Activated CD8-positive, alpha-beta memory T cell treated with anti-CD3 and anti-CD28 coated beads, Interleukin-2, amount 50 U/mL, for 24 hours (primary cell): ENCODE results near the gene URB2.
"Not testable (repeated sequence)": the region's sequence is repeated elsewhere in the genome, so short reads cannot be mapped to it uniquely, and the experiment has no call there.

Experiments used
- DNase-seq: peaks from one replicate; pipeline ENCODE4 v3.0.0-alpha.2; 2020; ENCODE audit errors: extremely low read depth

URB2 gene

DNA sequence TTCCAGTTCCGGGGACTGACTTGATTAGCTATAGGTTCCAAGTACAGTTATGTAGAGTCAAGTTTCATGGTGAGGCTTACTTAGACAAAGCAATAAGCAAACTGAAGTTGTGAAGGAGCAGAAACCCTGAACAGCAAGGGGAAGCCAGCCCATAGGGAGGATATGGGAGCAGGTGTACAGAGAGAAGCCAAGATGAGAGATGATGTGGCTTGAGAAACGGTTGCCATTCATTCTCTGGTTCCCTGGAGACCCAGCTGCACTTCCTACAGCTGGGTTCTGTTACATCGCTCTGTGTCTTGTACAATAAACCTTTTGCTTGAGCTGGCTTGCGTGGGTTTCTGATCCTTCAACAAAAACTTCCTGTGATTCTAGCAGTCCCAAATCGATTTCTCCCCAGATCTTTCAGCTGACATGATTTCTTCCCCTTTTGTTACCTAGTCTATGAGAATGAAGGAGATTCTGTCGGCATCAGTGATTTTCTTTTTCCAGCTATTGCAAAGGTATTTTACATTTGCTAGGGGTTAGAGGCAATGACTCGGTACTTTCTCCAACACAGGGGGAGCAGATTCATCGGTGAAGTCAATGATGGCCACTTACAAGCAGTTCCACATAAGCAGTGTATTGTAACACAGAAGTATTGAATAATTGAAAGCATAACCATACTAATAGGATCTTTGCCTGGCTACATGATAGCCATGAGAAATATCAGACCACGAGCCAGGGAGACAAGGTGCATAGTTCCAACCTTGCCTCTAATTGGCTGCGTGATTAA, 67.3 kb downstream of the URB2 start:
- no peak for DNase-seq

DNA sequence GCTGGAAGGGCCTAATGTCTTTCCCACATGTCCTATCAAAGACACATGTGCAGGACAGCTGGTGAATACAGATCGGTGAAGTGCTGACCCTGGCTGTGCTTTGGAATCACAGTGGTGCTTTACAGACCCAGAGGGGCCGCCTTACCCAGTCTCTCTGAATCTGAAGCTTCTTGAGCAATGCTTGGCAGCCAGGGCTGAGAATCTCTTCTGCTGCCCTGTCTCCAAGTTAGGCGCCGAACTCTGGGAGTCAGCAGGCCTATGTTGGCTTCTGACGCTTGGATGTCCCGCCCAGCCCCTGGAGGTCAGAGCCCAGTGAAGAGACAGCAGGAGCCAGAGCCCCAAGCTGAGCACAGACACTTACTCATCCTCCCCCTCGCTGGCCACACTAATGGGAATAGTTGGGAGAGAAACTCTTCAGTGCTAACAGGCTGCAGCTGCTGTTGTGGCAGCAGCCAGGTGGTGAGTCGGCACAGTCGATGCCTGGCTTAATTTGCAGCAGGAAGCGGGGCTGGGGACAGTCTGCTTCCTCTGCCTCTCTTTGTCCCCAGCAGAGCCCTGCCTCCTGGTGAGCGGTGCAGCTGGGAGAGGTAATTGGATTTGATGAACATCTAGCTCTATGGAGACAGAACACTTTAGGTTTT, 68.1 kb downstream of the URB2 start:
- no peak for DNase-seq

DNA sequence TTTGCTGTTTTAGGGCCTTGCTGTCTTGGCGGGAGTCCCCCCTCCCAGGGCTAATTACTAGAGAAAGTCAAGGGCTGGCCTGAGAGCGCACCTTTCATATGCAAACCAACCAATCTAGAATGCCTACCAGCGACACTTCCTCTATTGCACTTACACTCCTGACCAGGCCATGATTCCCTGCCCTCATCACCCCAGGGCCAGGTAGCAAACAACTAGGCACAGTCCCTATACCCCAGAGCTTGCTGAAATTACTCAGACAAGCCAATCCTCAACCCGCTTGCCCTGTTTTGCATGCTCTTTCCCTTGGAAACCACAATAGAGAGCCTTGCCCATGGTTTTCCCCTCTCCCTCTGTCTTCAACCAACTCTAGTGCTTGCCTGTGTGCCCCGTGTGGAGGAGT, 70.3 kb downstream of the URB2 start:
- no peak for DNase-seq

DNA sequence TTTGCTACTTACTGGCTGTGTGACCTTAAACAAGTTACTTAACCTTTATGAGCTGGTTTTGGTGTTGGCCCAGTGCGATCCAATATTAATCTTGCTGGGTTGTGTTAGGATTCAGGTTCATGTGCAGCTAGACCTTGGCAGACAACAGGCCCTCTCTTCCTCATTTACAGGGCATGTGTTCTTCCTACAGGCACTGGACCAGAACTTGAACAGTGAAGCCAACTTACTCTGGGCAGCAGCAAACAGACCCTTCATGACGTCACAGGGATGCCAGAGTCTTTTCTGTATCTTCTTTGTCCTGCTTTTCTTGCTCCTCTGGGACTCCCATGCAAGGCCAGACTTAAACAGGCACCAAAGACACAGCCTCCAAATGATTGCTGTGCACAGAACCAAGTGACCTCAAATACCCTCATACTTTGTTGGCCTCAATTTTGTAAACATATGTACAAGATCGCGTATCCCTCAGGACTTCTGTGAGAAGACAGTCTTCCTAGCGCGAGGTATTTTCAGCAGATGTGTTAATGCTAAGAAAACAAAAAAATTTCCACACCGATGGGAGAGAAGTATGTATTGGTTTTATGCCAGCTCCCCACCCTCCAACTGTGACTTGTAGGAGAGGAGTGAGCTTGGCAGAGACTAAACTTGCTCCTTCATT, 73.7 kb downstream of the URB2 start:
- no peak for DNase-seq

DNA sequence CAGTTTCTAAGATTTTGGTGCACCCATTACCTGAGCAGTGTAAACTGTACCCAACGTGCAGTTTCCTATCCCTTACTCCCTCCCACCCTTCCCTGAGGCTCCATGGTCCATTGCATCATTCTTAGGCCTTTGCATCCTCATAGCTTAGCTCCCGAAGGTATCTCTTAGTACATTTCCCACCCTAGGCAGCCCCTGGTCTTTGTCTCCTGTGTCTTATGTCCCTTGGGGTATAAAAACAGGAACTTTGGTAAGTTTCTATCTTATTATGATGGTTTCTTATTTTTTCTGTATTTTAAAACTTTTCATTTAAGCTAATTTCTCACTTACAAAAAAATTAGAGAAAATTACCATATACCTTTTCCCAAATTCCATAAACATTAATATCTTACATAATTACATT, 78.1 kb downstream of the URB2 start:
- DNase-seq = no peak

DNA sequence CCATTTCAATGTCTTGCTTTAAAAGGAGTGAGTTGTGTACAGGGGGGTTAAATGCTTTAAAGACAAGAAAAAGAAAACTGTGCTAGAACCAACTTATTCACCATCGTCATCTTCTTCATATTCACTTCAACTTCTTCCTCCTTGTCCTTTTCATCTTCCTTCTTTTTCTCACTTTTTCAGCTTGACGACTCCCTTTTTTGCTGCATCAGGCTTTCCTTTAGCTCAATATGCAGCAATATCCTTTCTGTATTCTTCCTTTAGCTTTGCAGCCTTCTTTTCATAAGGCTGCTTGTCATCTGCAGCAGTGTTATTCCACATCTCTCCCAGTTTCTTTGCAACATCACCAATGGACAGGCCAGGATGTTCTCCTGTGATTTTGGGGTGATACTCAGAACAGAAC, 79.1 kb downstream of the URB2 start:
- not testable (repeated sequence) for DNase-seq

DNA sequence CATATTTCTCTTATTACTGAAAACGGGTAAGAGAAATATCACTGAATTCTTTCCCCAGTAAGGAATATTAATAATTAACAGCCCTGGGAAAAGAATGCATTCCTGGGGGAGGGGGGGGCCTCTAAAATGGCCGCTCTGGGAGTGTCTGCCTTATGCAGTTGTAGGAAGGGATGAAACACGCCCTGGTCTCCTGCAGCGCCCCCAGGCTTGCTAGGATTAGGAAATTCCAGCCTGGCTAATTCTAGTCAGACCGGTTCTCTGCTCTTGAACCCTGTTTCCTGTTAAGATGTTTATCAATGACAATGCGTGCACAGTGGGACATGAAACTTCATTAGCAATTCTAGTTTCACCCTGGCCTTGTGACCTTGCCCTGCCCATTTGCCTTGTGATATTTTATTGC, 81.1 kb downstream of the URB2 start:
- not testable (repeated sequence) for DNase-seq

DNA sequence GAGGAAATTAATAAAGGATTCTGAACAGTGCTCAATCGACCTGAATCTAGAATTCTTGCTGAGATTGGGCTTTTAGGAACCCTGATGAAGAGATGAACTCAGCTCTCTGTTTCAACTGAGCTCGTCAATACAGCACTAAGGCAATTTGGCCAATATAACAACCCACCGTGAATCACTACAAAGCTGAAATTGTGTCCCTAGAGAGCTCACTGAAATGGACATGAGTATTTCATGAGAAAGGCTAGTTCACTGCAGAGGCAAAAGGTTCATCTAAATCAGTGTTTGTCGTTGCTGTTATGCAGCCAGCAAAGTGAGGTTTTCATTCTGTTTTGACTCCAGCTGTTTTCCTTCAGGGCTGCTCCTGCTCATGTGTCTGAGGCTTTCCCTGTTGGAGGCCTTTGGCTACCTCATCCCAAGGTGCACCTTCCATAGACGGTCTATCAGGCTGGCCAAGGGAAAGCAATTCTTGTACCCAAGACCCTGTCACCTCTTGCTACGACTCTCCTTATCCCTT, 83.5 kb downstream of the URB2 start:
- no peak for DNase-seq
